Right lobe of liver (tissue), 6 donors: Measurements from ENCODE around the gene MROH9. TPM values are rescaled to one million over a fixed set of nuclear protein-coding genes. Genes with fewer than 3 reads are reported as not detected.

ENCODE experiments used
- ATAC-seq, 4 donors: fragments of 200-7000 bp; cut with Tn5 transposase; one replicate each; pipeline ENCODE4 v1.9.1; 2020; ENCODE audit warnings: mild to moderate bottlenecking in 4 of 4, moderate library complexity in 4 of 4
- DNase-seq, 3 donors: peaks; one replicate each; pipeline ENCODE4 v3.0.0-alpha.2; 2020
- H3K27ac ChIP-seq, 3 donors: fragments of 200-600 bp; one replicate each; pipeline ENCODE4 v1.8.0; 2022
- H3K27me3 ChIP-seq, 2 donors: fragments of 200-600 bp; one replicate each; pipeline ENCODE4 v1.8.0; 2022
- H3K36me3 ChIP-seq, 4 donors: fragments of 200-600 bp; sonication (generic) in 1 of 4; one replicate each; pipeline versions ENCODE4 v1.5.1 to v1.8.0; 2017 to 2022; ENCODE audit warnings: control low read depth in 1 of 4
- H3K4me1 ChIP-seq, 4 donors: fragments of 200-600 bp; sonication (generic) in 1 of 4; one replicate each; pipeline versions ENCODE4 v1.5.1 to v1.8.0; 2017 to 2022; ENCODE audit warnings: control low read depth in 1 of 4
- H3K4me3 ChIP-seq, 3 donors: fragments of 200-600 bp; one replicate each; pipeline ENCODE4 v1.8.0; 2022
- H3K9me3 ChIP-seq, 4 donors: fragments of 200-600 bp; sonication (generic) in 1 of 4; one replicate each; pipeline versions ENCODE4 v1.5.1 to v1.8.0; 2017 to 2022; ENCODE audit warnings: control low read depth in 1 of 4
- POLR2A ChIP-seq: fragments of 450-650 bp; IDR thresholded peaks from one replicate; pipeline ENCODE4 v1.6.1; 2017; ENCODE audit warnings: antibody characterized with exemption, mild to moderate bottlenecking
- WGBS: methylation state at CpG from one replicate; pipeline ENCODE4 v1.1.6; 2018; ENCODE audit warnings: low coverage, low lambda C conversion rate; ENCODE audit not compliant: insufficient coverage; ENCODE audit errors: missing lambda C conversion rate; 5-methylcytosine and 5-hydroxymethylcytosine counted together
- intact Hi-C, 2 donors: fragments of 100-400 bp; cut with DNase I; formaldehyde crosslinking; loops; one replicate each; pipeline versions ENCODE4 v1.11.2 to v1.14.1; 2022
- total RNA-seq, 6 experiments: library from RNA; depleted of rRNA in 2 of 6; stranded (reverse); fragments of >200 nt in 2 of 6; fragmentation: NEBNext Ultra II Directional in 3 of 6; extraction: Animal tissue kit (Norgen Biotek cat#: 25700) in 3 of 6; gene quantifications; one replicate each; pipeline versions ENCODE4 v1.1.0 to v1.2.4, GENCODE V29; 2016 to 2023
- TF ChIP-seq, protein P1 (sequence below), 4 donors: fragments of 200-600 bp in 3 of 4; fragments of 450-650 bp in 1 of 4; IDR thresholded peaks; one replicate each; pipeline versions ENCODE4 v1.5.1 to v1.8.0; 2016 to 2022; ENCODE audit warnings: antibody characterized with exemption in 4 of 4, mild to moderate bottlenecking in 2 of 4
- donor health status: DM: no; HTN: yes; CAD: no.
- donor health status: DM: no; HTN: no; CAD: no.
- donor health status: DM: no; HTN: no; CAD: no.
- donor health status: DM: no; HTN: yes; CAD: no.
- donor health status: DM: no; HTN: yes; CAD: no.

The MROH9 gene
- total RNA-seq, 6 experiments from 2014 or later = not detected

DNA sequence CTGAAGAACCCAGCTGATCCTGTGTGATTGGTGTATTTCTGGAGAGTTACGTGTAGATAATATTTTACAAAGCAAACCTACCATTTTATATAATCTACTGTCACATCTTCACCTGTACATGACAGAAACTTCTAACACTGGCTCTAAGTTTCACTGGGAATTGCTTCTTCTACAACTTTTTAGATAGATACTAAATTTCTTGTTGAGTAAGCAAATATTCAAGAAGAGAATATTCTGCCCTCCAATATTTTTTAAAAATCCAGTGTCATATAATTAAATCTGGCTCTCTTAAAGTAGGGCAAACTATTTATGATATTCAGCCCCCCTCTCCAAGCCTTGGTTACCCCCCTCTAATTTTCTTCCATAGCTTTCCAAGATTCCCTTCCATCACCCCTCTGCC, 50.1 kb downstream of the MROH9 start:
- intact Hi-C loops = no loop called here
- no peaks in the 10 kb centered on the region for H3K27me3 ChIP-seq
- H3K9me3 ChIP-seq = no peaks in the 10 kb centered on the region
- no peak overlapping the region for H3K4me3 ChIP-seq
- H3K36me3 ChIP-seq = no peaks in the 10 kb centered on the region
- H3K4me1 ChIP-seq = no peaks in the 10 kb centered on the region
- no peak overlapping the region for H3K27ac ChIP-seq
- DNase-seq (no peak), ATAC-seq (no peak)
- 82% methylated on average over 1 of the region's 1 CpG for WGBS
- TF ChIP-seq POLR2A = no peak
- TF ChIP-seq, protein P1, sequence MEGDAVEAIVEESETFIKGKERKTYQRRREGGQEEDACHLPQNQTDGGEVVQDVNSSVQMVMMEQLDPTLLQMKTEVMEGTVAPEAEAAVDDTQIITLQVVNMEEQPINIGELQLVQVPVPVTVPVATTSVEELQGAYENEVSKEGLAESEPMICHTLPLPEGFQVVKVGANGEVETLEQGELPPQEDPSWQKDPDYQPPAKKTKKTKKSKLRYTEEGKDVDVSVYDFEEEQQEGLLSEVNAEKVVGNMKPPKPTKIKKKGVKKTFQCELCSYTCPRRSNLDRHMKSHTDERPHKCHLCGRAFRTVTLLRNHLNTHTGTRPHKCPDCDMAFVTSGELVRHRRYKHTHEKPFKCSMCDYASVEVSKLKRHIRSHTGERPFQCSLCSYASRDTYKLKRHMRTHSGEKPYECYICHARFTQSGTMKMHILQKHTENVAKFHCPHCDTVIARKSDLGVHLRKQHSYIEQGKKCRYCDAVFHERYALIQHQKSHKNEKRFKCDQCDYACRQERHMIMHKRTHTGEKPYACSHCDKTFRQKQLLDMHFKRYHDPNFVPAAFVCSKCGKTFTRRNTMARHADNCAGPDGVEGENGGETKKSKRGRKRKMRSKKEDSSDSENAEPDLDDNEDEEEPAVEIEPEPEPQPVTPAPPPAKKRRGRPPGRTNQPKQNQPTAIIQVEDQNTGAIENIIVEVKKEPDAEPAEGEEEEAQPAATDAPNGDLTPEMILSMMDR (IDR thresholded peaks at IDR 0.05) = no peak

DNA sequence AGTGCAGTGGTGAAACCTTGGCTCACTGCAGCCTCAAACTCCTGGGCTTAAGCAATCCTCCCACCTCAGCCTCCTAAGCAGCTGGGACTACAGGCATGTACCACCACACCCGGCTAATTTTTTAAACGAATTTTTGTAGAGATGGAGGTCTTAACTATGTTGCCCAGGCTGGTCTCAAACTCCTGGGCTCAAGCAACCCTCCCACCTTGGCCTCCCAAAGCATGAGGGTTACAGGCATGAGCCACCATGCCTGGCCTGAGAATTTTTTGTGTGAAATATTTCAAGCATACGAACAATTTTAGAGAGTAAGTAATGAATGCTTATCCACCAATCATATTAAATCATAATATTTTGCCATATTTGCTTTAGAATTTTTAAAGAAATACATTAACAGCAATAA, 51.6 kb downstream of the MROH9 start:
- H3K27ac ChIP-seq = no peak overlapping the region
- ATAC-seq (no peak), DNase-seq (no peak)
- TF ChIP-seq, protein P1 (IDR thresholded peaks at IDR 0.05) = no peak
- TF ChIP-seq POLR2A = no peak
- H3K27me3 ChIP-seq = no peaks in the 10 kb centered on the region
- no peaks in the 10 kb centered on the region for H3K9me3 ChIP-seq
- 82% methylated on average over 3 of the region's 3 CpGs for WGBS
- no peak overlapping the region for H3K4me3 ChIP-seq
- H3K4me1 ChIP-seq = no peaks in the 10 kb centered on the region
- intact Hi-C loops = no loop called here
- no peaks in the 10 kb centered on the region for H3K36me3 ChIP-seq

DNA sequence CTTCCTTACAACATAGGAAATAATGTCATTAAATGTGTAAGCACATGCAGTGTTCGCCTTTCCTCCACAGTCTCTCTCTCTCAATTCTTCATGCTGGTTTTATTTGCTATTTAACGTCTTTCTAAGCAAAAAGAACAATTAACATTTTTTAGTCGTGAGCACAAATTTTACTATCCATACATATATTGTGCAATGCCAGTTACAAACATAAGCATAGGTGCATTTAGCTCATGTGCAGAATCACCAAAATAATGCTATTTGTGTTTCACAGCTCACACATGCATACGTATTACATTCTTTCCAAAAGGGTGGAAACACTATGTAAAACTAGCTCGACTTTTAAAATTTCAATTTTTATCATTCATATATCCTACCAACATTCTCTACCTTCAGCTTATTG, 52.1 kb downstream of the MROH9 start:
- 79% methylated on average over 5 of the region's 5 CpGs for WGBS
- no peaks in the 10 kb centered on the region for H3K4me1 ChIP-seq

DNA sequence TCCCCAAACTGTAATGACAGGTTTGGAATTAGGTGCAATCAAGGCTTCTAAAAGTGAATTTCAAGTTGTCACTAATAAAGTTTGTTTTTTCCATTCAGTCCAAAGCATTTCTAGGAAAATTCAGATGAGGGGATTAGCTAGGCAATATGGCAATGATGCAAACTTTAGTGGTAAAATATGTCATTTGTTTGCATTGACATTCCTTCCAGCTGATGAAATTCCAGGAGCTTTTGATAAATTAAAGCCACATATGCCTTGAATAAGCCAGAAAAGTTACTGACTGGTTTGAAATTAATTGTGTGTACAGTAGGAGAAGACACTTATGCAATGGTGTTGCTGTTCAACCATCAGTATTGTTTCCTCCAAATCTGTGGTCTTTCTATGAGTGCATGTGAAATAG, 57.8 kb downstream of the MROH9 start:
- H3K27me3 ChIP-seq = no peaks in the 10 kb centered on the region
- no peaks in the 10 kb centered on the region for H3K4me1 ChIP-seq
- no peak overlapping the region for H3K27ac ChIP-seq
- no peak overlapping the region for H3K4me3 ChIP-seq
- DNase-seq (no peak), ATAC-seq (no peak)
- no peaks in the 10 kb centered on the region for H3K36me3 ChIP-seq
- TF ChIP-seq, protein P1 (IDR thresholded peaks at IDR 0.05) = no peak
- TF ChIP-seq POLR2A = no peak
- intact Hi-C loops = no loop called here
- H3K9me3 ChIP-seq = no peaks in the 10 kb centered on the region

More for the DNA sequence above, 52.1 kb downstream of the MROH9 start:
- ATAC-seq (no peak), DNase-seq (no peak)
- Histone ChIP-seq H3K36me3 (no peaks in the 10 kb centered on the region), H3K9me3 (no peaks in the 10 kb centered on the region), H3K4me3 (no peak overlapping the region), H3K27me3 (no peaks in the 10 kb centered on the region), H3K27ac (no peak overlapping the region)
- TF ChIP-seq POLR2A = no peak
- TF ChIP-seq, protein P1 (IDR thresholded peaks at IDR 0.05) = no peak
- intact Hi-C loops = no loop called here

DNA sequence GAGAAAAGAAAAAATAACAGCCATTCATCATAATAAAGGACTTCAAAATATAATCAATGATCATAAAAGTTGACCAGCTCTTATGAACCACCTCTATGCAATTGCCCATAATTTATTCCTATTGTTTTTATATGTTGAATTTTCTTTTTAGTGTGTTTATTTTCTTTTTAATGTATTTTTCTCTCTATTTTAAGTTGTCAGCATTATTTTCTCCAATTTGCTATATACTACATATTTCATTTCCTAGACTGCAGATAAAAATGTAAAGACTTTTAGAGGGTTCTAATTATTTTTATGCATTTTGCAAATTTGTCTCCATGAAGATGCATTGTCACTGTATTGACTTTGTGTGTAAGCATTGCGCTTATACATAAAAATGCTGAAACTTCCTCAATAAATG, 58.4 kb downstream of the MROH9 start:
- no peaks in the 10 kb centered on the region for H3K9me3 ChIP-seq
- H3K4me3 ChIP-seq = no peak overlapping the region
- DNase-seq (no peak), ATAC-seq (no peak)
- H3K4me1 ChIP-seq = no peaks in the 10 kb centered on the region
- intact Hi-C loops = no loop called here
- WGBS = 93% methylated on average over 1 of the region's 1 CpG
- no peak overlapping the region for H3K27ac ChIP-seq
- H3K27me3 ChIP-seq = no peaks in the 10 kb centered on the region
- TF ChIP-seq, protein P1 (IDR thresholded peaks at IDR 0.05) = no peak
- no peak for TF ChIP-seq POLR2A
- no peaks in the 10 kb centered on the region for H3K36me3 ChIP-seq
